H9 (cell line): ENCODE results near the gene LAP3. TPM values are rescaled to one million over a fixed set of nuclear protein-coding genes. Genes with fewer than 3 reads are reported as not detected.

Source experiments
- DNase-seq: peaks from one replicate; pipeline ENCODE4 v3.0.0-alpha.2; 2017
- H2AFZ ChIP-seq: one replicate; pipeline ENCODE4 v1.6.1; 2013; ENCODE audit warnings: mild to moderate bottlenecking, low read length, control low read depth, moderate library complexity
- H2AK5ac ChIP-seq: 2 replicates; pipeline ENCODE4 v1.6.1; 2013; ENCODE audit warnings: low read length, control low read depth, mixed read lengths; ENCODE audit not compliant: insufficient read length
- H2BK120ac ChIP-seq: one replicate; pipeline ENCODE4 v1.6.1; 2013; ENCODE audit warnings: low read depth, mild to moderate bottlenecking, low read length, control low read depth, inconsistent platforms; ENCODE audit not compliant: poor library complexity, severe bottlenecking
- H2BK12ac ChIP-seq: 2 replicates; pipeline ENCODE4 v1.6.1; 2013; ENCODE audit warnings: low read length, control low read depth, mixed read lengths, low read depth; ENCODE audit not compliant: insufficient read length
- H2BK15ac ChIP-seq: 2 replicates; pipeline ENCODE4 v1.6.1; 2013; ENCODE audit warnings: low read depth, low read length, control low read depth
- H2BK20ac ChIP-seq: one replicate; pipeline ENCODE4 v1.6.1; 2013; ENCODE audit warnings: low read depth, mild to moderate bottlenecking, low read length, control low read depth, inconsistent platforms; ENCODE audit not compliant: poor library complexity, severe bottlenecking
- H2BK5ac ChIP-seq: 2 replicates; pipeline ENCODE4 v1.6.1; 2013; ENCODE audit warnings: low read length, control low read depth, mixed read lengths; ENCODE audit not compliant: insufficient read length
- H3K14ac ChIP-seq: 2 replicates; pipeline ENCODE4 v1.6.1; 2013; ENCODE audit warnings: low read length, control low read depth; ENCODE audit not compliant: insufficient read depth
- H3K18ac ChIP-seq: 2 replicates; pipeline ENCODE4 v1.6.1; 2013; ENCODE audit warnings: low read depth, mild to moderate bottlenecking, mixed read lengths, low read length, control low read depth; ENCODE audit not compliant: insufficient read length
- H3K23ac ChIP-seq: 2 replicates; pipeline ENCODE4 v1.6.1; 2013; ENCODE audit warnings: low read length, control low read depth, mixed read lengths, low read depth; ENCODE audit not compliant: insufficient read length
- H3K23me2 ChIP-seq: 2 replicates; pipeline ENCODE4 v1.6.1; 2013; ENCODE audit warnings: low read depth, mild to moderate bottlenecking, mixed read lengths, low read length, control low read depth; ENCODE audit not compliant: insufficient read length, poor library complexity, severe bottlenecking
- H3K27ac ChIP-seq: 2 replicates; pipeline ENCODE4 v1.5.1; 2013; ENCODE audit warnings: low read length, control low read depth, mixed read lengths, low read depth; ENCODE audit not compliant: insufficient read length
- H3K27me3 ChIP-seq: 2 replicates; pipeline ENCODE4 v1.6.1; 2013; ENCODE audit warnings: low read length, control low read depth, inconsistent platforms; ENCODE audit not compliant: insufficient read depth
- H3K4ac ChIP-seq: 2 replicates; pipeline ENCODE4 v1.6.1; 2013; ENCODE audit warnings: low read depth, mild to moderate bottlenecking, control low read depth, inconsistent platforms, low read length, moderate library complexity
- H3K4me1 ChIP-seq: 2 replicates; pipeline ENCODE4 v1.6.1; 2013; ENCODE audit warnings: low read length, control low read depth, inconsistent platforms; ENCODE audit not compliant: insufficient read depth
- H3K4me2 ChIP-seq: 2 replicates; pipeline ENCODE4 v1.6.1; 2013; ENCODE audit warnings: low read length, control low read depth, mixed read lengths; ENCODE audit not compliant: insufficient read length, insufficient read depth
- H3K56ac ChIP-seq: 2 replicates; pipeline ENCODE4 v1.6.1; 2013; ENCODE audit warnings: low read depth, mild to moderate bottlenecking, mixed read lengths, low read length, control low read depth; ENCODE audit not compliant: insufficient read length
- H3K79me1 ChIP-seq: 2 replicates; pipeline ENCODE4 v1.6.1; 2013; ENCODE audit warnings: low read depth, mild to moderate bottlenecking, moderate library complexity, low read length, control low read depth, inconsistent platforms; ENCODE audit not compliant: insufficient read depth, poor library complexity, severe bottlenecking
- H3K79me2 ChIP-seq: 2 replicates; pipeline ENCODE4 v1.6.1; 2013; ENCODE audit warnings: low read length, control low read depth, inconsistent platforms; ENCODE audit not compliant: insufficient read depth
- H3K9ac ChIP-seq: 2 replicates; pipeline ENCODE4 v1.6.1; 2013; ENCODE audit warnings: low read length, control low read depth, mixed read lengths; ENCODE audit not compliant: insufficient read length; ENCODE audit errors: extremely low read depth
- H3K9me3 ChIP-seq: one replicate; pipeline ENCODE4 v1.6.1; 2013; ENCODE audit warnings: low read depth, low read length, inconsistent platforms; ENCODE audit not compliant: control insufficient read depth
- H3T11ph ChIP-seq: one replicate; pipeline ENCODE4 v1.6.1; 2013; ENCODE audit warnings: mild to moderate bottlenecking, low read length, control low read depth, inconsistent platforms
- H4K20me1 ChIP-seq: one replicate; pipeline ENCODE4 v1.6.1; 2013; ENCODE audit not compliant: control insufficient read depth, insufficient read length, insufficient read depth
- H4K5ac ChIP-seq: 2 replicates; pipeline ENCODE4 v1.6.1; 2013; ENCODE audit warnings: low read depth, mild to moderate bottlenecking, mixed read lengths, low read length, control low read depth; ENCODE audit not compliant: insufficient read length
- H4K8ac ChIP-seq: replicated peaks from 2 replicates; pipeline ENCODE4 v1.6.1; 2013; ENCODE audit warnings: low read length, control low read depth, mixed read lengths, low read depth; ENCODE audit not compliant: insufficient read length
- H4K91ac ChIP-seq: 2 replicates; pipeline ENCODE4 v1.6.1; 2013; ENCODE audit warnings: low read depth, mild to moderate bottlenecking, moderate library complexity, mixed read lengths, low read length, control low read depth; ENCODE audit not compliant: insufficient read length
- H3K27ac Mint-ChIP-seq, 3 experiments: 2 replicates in 2 of 3; 3 replicates in 1 of 3; pipeline ENCODE4 v1.8.0; 2020 to 2021; ENCODE audit warnings: mixed read lengths in 3 of 3, mild to moderate bottlenecking in 1 of 3, moderate library complexity in 1 of 3
- H3K27me3 Mint-ChIP-seq: 2 replicates; pipeline ENCODE4 v1.8.0; 2021; ENCODE audit warnings: low read depth, mild to moderate bottlenecking, moderate library complexity, mixed read lengths
- H3K36me3 Mint-ChIP-seq, 3 experiments: 2 replicates in 2 of 3; 3 replicates in 1 of 3; pipeline ENCODE4 v1.8.0; 2020 to 2021; ENCODE audit warnings: low read depth in 3 of 3, mixed read lengths in 3 of 3; ENCODE audit not compliant: insufficient read depth in 1 of 3
- H3K4me1 Mint-ChIP-seq, 2 experiments: 2 replicates each; pipeline ENCODE4 v1.8.0; 2020; ENCODE audit warnings: mixed read lengths in 2 of 2
- H3K4me3 Mint-ChIP-seq, 2 experiments: 2 replicates in 1 of 2; 3 replicates in 1 of 2; pipeline ENCODE4 v1.8.0; 2020 to 2021; ENCODE audit warnings: mild to moderate bottlenecking in 2 of 2, mixed read lengths in 2 of 2, moderate library complexity in 1 of 2
- H3K9me3 Mint-ChIP-seq, 2 experiments: 2 replicates in 1 of 2; 3 replicates in 1 of 2; pipeline ENCODE4 v1.8.0; 2020; ENCODE audit warnings: mild to moderate bottlenecking in 2 of 2, mixed read lengths in 2 of 2, moderate library complexity in 1 of 2
- CTCF ChIP-seq: fragments of 200-600 bp; sonication (generic); conservative IDR thresholded peaks from 3 replicates; pipeline ENCODE4 v1.8.0; 2021; ENCODE audit warnings: antibody characterized with exemption, mild to moderate bottlenecking
- WGBS: extraction: QIAGEN DNeasy Blood & Tissue Kit; methylation state at CpG from one replicate; pipeline ENCODE4 v1.1.7; 2013; ENCODE audit warnings: missing lambda C conversion rate, low lambda C conversion rate, mixed read lengths; ENCODE audit not compliant: insufficient read length; ENCODE audit errors: extremely low coverage; 5-methylcytosine and 5-hydroxymethylcytosine counted together
- total RNA-seq: library from RNA; stranded (reverse); gene quantifications from 2 replicates; pipeline ENCODE4 v1.2.1, GENCODE V29; 2021

Gene LAP3
- total RNA-seq, 1 experiment from 2014 or later, result 53.2 TPM

DNA sequence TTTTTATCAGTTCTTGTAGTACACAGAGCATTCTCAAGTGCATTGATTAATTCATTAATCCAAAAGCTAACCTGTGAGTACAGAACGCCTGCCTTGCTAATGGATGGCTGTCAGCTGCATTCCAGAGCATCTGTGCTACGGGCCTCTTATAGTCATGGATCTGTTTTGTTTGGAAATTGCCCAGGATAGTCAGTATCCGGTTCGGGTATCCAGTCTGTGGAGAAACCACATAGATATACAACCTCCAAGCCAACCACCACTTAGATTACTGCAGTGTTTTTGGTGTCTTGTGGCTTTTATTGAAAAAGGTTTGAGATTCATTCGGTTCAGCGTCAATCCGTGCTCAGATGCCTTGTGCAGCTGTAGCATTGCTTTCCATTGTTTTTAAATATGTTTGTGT lies 4.0 kb downstream of the LAP3 start:
- Histone ChIP-seq H3K27ac (no peak overlapping the region), H4K20me1 (no peaks in the 10 kb centered on the region), H4K5ac (no peak overlapping the region), H2BK12ac (no peak overlapping the region), H3K4me1 (no peaks in the 10 kb centered on the region; the same call in 1 of the 2 replicates), H3K79me1 (no peaks in the 10 kb centered on the region), H3K4ac (no peak overlapping the region), H2BK15ac (no peak overlapping the region), H3K23ac (no peak overlapping the region), H2BK20ac (no peak overlapping the region), H3K23me2 (peaks cover 9% of the 10 kb centered on the region), H3K4me2 (no peak overlapping the region), H3K18ac (no peak overlapping the region), H2AFZ (no peak overlapping the region), H2AK5ac (no peak overlapping the region), H3K27me3 (no peaks in the 10 kb centered on the region; the same call in 1 of the 2 replicates), H4K91ac (no peak overlapping the region), H3K9ac (no peak overlapping the region), H3K56ac (no peak overlapping the region), H3K9me3 (no peaks in the 10 kb centered on the region), H3T11ph (no peak overlapping the region), H3K79me2 (no peaks in the 10 kb centered on the region), H4K8ac (no peak overlapping the region), H3K14ac (no peak overlapping the region), H2BK120ac (no peak overlapping the region), H2BK5ac (no peak overlapping the region)
- Mint-ChIP-seq H3K4me1 (peaks cover 29 to 32% of the 10 kb centered on the region in 2 experiments), H3K9me3 (no peaks in the 10 kb centered on the region), H3K27me3 (peaks cover 6% of the 10 kb centered on the region; the same call in 1 of the 2 replicates), H3K4me3 (no peak overlapping the region), H3K27ac (no peak overlapping the region), H3K36me3 (peaks cover 23 to 62% (median 44%) of the 10 kb centered on the region in 3 experiments)
- TF ChIP-seq CTCF, result no peak
- no CpG with 5 or more reads among the region's 7 CpGs for WGBS
- DNase-seq, result no peak
